NCI-H446 (cell line): ENCODE results near the gene SNAPC3.
A peak's percentile ranks its signal among the peaks of the same experiment; 100 is the strongest.
"Not testable (repeated sequence)": the region's sequence is repeated elsewhere in the genome, so short reads cannot be mapped to it uniquely, and the experiment has no call there.

ENCODE experiments used
- DNase-seq, 2 experiments: peaks; one replicate each; lab custom pipeline; 2025; lab: John Stamatoyannopoulos, UW

SNAPC3 gene

GRCh38 chr9:15423231-15423985 is 732 bp downstream of the SNAPC3 start:
- DNase-seq = peak in 1 of 2 experiments; percentile 6

- no peak for DNase-seq
Measured at GRCh38 chr9:15426019-15426418, 3.3 kb downstream of the SNAPC3 start.

GRCh38 chr9:15427702-15428101 is 5.0 kb downstream of the SNAPC3 start:
- DNase-seq = not testable (repeated sequence)

- no peak for DNase-seq
Measured at GRCh38 chr9:15430920-15431844, 8.5 kb downstream of the SNAPC3 start.

GRCh38 chr9:15433191-15433590 is 10.5 kb downstream of the SNAPC3 start:
- DNase-seq = no peak

GRCh38 chr9:15433661-15434060 is 11.0 kb downstream of the SNAPC3 start:
- no peak for DNase-seq

GRCh38 chr9:15438891-15439290 is 16.2 kb downstream of the SNAPC3 start:
- DNase-seq = no peak

- not testable (repeated sequence) for DNase-seq
Measured at GRCh38 chr9:15441841-15442240, 19.2 kb downstream of the SNAPC3 start.

GRCh38 chr9:15442264-15442663 is 19.6 kb downstream of the SNAPC3 start:
- not testable (repeated sequence) for DNase-seq

- DNase-seq = no peak
Measured at GRCh38 chr9:15444141-15444540, 21.5 kb downstream of the SNAPC3 start.

- DNase-seq = no peak
Measured at GRCh38 chr9:15453956-15454355, 31.3 kb downstream of the SNAPC3 start.

- DNase-seq = no peak
Measured at GRCh38 chr9:15461056-15461455, 38.4 kb downstream of the SNAPC3 start.

- no peak for DNase-seq
Measured at GRCh38 chr9:15461601-15462000, 38.9 kb downstream of the SNAPC3 start.

- no peak for DNase-seq
Measured at GRCh38 chr9:15468145-15468544, 45.5 kb downstream of the SNAPC3 start.

- peak; percentile 18 to 58 for DNase-seq
Measured at GRCh38 chr9:15469406-15469805, 46.7 kb downstream of the SNAPC3 start.

GRCh38 chr9:15469862-15470261 is 47.2 kb downstream of the SNAPC3 start:
- DNase-seq = no peak

GRCh38 chr9:15475923-15476536 is 53.4 kb downstream of the SNAPC3 start:
- DNase-seq = no peak

- DNase-seq = no peak
Measured at GRCh38 chr9:15480028-15480427, 57.4 kb downstream of the SNAPC3 start.

GRCh38 chr9:15482146-15482545 is 59.5 kb downstream of the SNAPC3 start:
- no peak for DNase-seq

- DNase-seq = no peak
Measured at GRCh38 chr9:15484802-15485201, 62.1 kb downstream of the SNAPC3 start.

- DNase-seq = peak in 1 of 2 experiments; percentile 10
Measured at GRCh38 chr9:15485836-15486666, 63.4 kb downstream of the SNAPC3 start.

GRCh38 chr9:15491950-15492349 is 69.3 kb downstream of the SNAPC3 start:
- DNase-seq = no peak
